ACC112 (cell line): ENCODE measurements around the gene SLC25A25.
"Not testable (repeated sequence)": the region's sequence is repeated elsewhere in the genome, so short reads cannot be mapped to it uniquely, and the experiment has no call there.

Experiments used
- H2AFZ ChIP-seq: fragments of 200-600 bp; sonication (generic); one replicate; pipeline ENCODE4 v1.6.0; 2017; ENCODE audit warnings: antibody characterized with exemption, low read length; ENCODE audit not compliant: unreplicated experiment
- H3K27ac ChIP-seq: fragments of 200-600 bp; sonication (generic); 2 replicates; pipeline ENCODE4 v1.5.1; 2014; ENCODE audit warnings: low read depth, mild to moderate bottlenecking, antibody characterized with exemption, low read length, moderate library complexity
- H3K27me3 ChIP-seq: fragments of 200-600 bp; sonication (generic); 2 replicates; pipeline ENCODE4 v1.6.1; 2014; ENCODE audit warnings: mild to moderate bottlenecking, antibody characterized with exemption, low read length, moderate library complexity, mixed read lengths; ENCODE audit not compliant: insufficient read depth
- H3K36me3 ChIP-seq: fragments of 200-600 bp; sonication (generic); 2 replicates; pipeline ENCODE4 v1.6.1; 2016; ENCODE audit warnings: mild to moderate bottlenecking, antibody characterized with exemption, low read length, moderate library complexity, mixed read lengths; ENCODE audit not compliant: insufficient read depth
- H3K4me1 ChIP-seq: fragments of 200-600 bp; sonication (generic); one replicate; pipeline ENCODE4 v1.6.1; 2016; ENCODE audit warnings: low read length, mixed read lengths; ENCODE audit not compliant: insufficient read depth, unreplicated experiment, control insufficient read depth
- H3K4me3 ChIP-seq: fragments of 200-600 bp; sonication (generic); 2 replicates; pipeline ENCODE4 v1.5.1; 2014; ENCODE audit warnings: mild to moderate bottlenecking, low read depth, low read length
- H3K79me2 ChIP-seq: fragments of 200-600 bp; sonication (generic); one replicate; pipeline ENCODE4 v1.6.0; 2016; ENCODE audit warnings: low read length; ENCODE audit not compliant: control insufficient read depth, unreplicated experiment, insufficient read depth

SLC25A25 gene

GRCh38 chr9:128062279-128062678 lies 5.8 kb upstream of the SLC25A25 start:
- Histone ChIP-seq H3K79me2 (peaks cover 13% of the 10 kb centered on the region), H3K36me3 (no peaks in the 10 kb centered on the region), H3K4me3 (no peak overlapping the region), H3K27ac (no peak overlapping the region), H2AFZ (no peak overlapping the region), H3K27me3 (no peaks in the 10 kb centered on the region), H3K4me1 (peaks cover 16% of the 10 kb centered on the region)

DNA sequence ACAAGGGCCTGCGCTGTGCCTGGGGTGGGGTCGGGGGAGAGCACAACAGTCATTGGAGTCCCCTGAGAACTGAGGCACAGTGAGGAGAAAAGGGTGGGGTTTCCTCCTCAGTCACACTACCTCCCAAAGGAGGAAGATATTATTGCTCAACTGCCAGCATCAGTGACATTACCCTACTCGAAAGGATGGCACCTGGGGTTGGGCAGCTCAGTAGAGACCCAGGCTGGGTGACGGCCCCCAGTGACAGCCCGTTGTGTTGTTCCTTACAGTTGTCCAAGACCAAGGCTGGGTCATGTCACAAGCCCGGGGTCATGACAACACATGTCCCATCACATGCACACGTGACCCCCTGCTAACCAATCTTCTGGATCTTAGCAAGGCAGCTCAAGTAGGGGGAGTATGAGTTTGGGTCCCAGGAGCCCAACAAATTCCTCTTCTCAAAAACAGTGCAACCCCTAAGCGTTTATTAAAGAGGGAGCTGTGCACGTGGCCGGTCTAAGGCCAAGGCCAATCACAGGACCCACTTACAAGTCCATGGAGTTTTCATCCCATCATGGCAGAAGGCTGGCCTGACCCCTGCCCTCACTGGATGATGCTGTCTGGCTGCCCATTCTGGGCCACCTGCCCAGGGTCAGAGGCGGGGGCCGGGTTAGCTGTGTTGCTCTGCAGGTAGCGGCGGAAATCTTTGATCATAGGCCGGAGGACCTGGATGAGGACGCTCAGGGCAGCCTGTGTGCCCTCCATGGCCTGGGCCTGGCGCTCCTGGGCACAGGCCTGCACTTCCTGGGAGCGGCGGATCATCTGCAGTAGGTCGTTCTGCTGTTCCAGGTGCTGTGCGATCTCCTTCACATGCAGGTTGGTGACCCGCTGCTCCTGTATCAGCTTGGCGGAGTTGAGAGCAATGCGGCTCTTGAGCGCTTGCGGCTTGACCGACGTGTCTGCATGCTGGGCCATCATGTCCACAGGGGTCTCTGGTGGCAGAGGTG lies 4.9 kb upstream of the SLC25A25 start:
- Histone ChIP-seq H3K79me2 (peaks cover 15% of the 10 kb centered on the region), H2AFZ (no peak overlapping the region), H3K36me3 (no peaks in the 10 kb centered on the region), H3K27me3 (no peaks in the 10 kb centered on the region), H3K4me1 (peaks cover 10% of the 10 kb centered on the region), H3K4me3 (no peak overlapping the region), H3K27ac (no peak overlapping the region)

DNA sequence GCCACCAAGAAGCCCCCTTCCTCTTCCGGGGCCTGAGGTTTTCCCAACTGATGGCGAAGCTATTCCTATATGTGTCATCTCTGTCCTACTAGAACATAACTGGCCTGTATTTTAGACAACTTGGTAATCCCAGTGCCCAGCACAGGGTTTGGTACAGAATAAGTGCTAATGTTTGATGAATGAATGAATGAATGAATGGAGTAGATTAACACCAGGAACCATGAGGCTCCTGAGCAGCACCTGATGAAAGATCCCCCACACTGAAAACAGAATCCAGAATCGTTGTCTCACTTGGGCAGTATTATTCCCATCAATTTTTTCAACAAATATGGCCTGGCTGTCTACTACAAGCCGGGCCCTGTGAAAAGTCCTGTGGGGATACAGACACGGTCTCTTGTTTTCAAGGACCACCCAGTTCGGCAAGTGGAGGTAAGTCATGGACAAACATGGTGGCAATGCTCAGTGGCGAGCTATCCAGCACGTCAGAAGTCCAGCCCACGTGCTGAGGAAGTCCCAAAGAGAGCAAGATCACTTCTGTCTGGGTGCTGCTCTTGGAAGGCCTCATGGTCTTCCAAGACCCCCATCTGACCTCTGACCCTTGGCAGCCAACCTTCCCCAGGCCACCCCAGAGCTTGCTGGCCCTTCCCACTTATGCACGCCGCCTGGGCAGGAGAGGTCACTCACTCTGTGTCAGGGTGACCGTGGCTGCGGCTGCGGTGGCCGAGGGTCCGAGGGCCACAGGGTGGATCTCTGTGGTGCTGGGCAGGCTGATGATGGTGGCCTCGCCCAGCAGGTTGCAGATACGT lies 1.9 kb upstream of the SLC25A25 start:
- no peak overlapping the region for H3K27ac ChIP-seq
- H3K4me1 ChIP-seq = peaks cover 17% of the 10 kb centered on the region
- H3K79me2 ChIP-seq = peaks cover 38% of the 10 kb centered on the region

DNA sequence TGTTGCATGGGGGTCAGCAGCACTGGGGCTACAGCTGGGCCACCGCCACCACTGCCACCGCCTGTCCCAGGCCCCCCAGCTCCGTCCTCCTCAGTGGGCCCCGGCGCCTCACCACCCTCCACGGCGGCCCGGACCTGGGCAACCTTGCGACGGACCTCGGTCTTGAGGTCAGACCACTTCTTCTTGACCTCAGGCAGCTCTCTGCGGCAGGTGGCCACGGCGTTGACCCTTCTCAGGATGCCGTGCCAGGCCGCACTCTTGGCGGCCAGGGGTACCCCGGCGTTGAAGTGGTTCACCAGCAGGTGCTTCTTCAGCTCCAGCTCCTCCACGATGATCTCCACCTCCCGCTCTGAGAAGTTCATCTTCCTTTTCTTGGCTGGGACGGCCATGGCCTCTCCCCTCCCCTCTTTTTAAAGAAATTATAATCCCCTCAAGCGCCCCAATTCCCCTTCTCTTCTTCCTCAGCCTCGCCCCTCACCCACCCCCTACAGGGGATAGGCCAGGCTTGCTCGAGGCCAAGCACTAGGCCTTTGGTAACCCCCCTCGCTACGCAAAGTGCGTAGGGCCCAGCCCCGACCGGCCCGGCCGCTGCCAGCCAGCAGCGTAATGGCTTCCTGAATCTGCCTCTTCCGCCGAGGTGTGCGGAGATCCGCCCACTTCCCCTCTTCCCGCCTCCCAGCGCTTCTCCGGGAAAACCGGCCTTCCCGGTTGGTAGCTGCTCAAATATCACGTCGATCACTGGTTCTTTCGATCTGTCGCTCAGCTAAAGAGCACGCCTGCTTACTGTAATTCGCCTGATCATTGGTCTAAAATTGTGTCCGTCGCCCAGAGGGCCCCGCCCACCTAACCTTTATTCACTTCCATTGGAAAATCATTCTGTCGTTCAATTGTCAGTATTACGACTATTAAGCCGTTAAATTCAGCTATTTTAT lies 1.1 kb upstream of the SLC25A25 start, which contains the start of gene NAIF1:
Gene NAIF1 (minus strand): TSS at position 608 of the 932 bp plus-strand sequence. CDS start 219 bp downstream, at position 389.
- H3K4me1 ChIP-seq = peaks cover 22% of the 10 kb centered on the region
- peak within 1 kb of the TSS; percentile 94 for H3K4me3 ChIP-seq
- H3K79me2 ChIP-seq = peaks cover 45% of the 10 kb centered on the region
- no peaks in the 10 kb centered on the region for H3K27me3 ChIP-seq
- H3K36me3 ChIP-seq = no peaks in the 10 kb centered on the region
- peak within 1 kb of the TSS; percentile 92 for H2AFZ ChIP-seq
- peak within 1 kb of the TSS; percentile 98 for H3K27ac ChIP-seq

More for the DNA sequence above, 1.9 kb upstream of the SLC25A25 start:
- peak overlapping the region; percentile 88 for H3K4me3 ChIP-seq
- H2AFZ ChIP-seq = no peak overlapping the region
- no peaks in the 10 kb centered on the region for H3K36me3 ChIP-seq
- H3K27me3 ChIP-seq = no peaks in the 10 kb centered on the region

GRCh38 chr9:128068386-128069205 lies 564 bp downstream of the SLC25A25 start:
- Histone ChIP-seq H3K36me3 (no peaks in the 10 kb centered on the region), H3K4me1 (peaks cover 38% of the 10 kb centered on the region), H3K79me2 (peaks cover 55% of the 10 kb centered on the region), H3K4me3 (peak overlapping the region; percentile 94), H2AFZ (peak overlapping the region; percentile 46), H3K27me3 (no peaks in the 10 kb centered on the region), H3K27ac (peak overlapping the region; percentile 23)

DNA sequence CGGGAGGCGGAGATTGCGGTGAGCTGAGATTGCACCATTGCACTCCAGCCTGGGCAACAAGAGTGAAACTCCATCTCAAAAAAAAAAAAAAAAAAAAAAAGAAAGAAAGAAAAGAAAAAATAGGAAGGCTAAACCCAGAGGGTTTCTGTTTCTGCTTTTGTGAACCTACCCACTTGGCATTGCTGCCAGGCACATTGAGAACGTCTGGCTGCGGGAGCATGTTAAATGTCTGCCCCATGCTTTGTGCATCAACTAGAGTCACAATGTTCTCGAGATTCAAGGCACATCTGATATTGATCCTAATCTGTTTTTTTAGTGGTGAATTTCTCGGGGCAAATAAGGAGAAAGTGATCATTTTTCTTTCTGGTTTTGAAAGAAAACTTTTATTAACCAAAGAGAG lies 2.8 kb downstream of the SLC25A25 start:
- Histone ChIP-seq H3K4me3 (no peak overlapping the region), H3K36me3 (no peaks in the 10 kb centered on the region), H2AFZ (no peak overlapping the region), H3K27ac (no peak overlapping the region), H3K27me3 (no peaks in the 10 kb centered on the region), H3K4me1 (peaks cover 39% of the 10 kb centered on the region), H3K79me2 (peaks cover 70% of the 10 kb centered on the region)

DNA sequence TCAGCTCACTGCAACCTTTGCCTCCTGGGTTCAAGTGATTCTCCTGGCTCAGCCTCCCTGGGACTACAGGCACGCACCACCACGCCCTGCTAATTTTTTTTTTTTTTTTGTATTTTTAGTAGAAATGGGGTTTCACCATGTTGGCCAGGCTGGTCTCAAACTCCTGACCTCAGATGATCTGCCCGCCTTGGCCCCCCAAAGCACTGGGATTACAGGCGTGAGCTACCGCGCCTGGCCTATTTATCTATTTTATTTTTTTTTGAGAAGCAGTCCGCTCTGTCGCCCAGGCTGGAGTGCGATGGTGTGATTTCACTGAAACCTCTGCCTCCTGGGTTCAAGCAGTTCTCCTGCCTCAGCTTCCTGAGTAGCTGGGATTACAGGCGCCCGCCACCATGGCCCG lies 3.4 kb downstream of the SLC25A25 start:
- H3K36me3 ChIP-seq, H3K27me3 ChIP-seq, H2AFZ ChIP-seq: not testable (repeated sequence)
- Histone ChIP-seq H3K4me3 (0 out of 2 replicates have a peak overlapping the region, but pooled peaks have one; percentile 49), H3K4me1 (peaks cover 34% of the 10 kb centered on the region), H3K79me2 (peaks cover 66% of the 10 kb centered on the region), H3K27ac (peak overlapping the region; percentile 77)

GRCh38 chr9:128072144-128073021 lies 4.4 kb downstream of the SLC25A25 start:
- H3K36me3 ChIP-seq = no peaks in the 10 kb centered on the region
- H3K4me3 ChIP-seq = peak overlapping the region; percentile 49
- peaks cover 30% of the 10 kb centered on the region for H3K4me1 ChIP-seq
- no peaks in the 10 kb centered on the region for H3K27me3 ChIP-seq
- peaks cover 69% of the 10 kb centered on the region for H3K79me2 ChIP-seq
- H3K27ac ChIP-seq = peak overlapping the region; percentile 77
- no peak overlapping the region for H2AFZ ChIP-seq
